ENCODE data around the gene DLG2. TPM values are rescaled to one million over a fixed set of nuclear protein-coding genes. Genes with fewer than 3 reads are reported as not detected.

DLG2 gene
- total and polyA plus RNA-seq, 2 of the 8 experiments (the other 6 are each of a cell fraction or from before 2014, with no cell fraction given), result 1.7 to 14.3 TPM

- no peak for TF ChIP-seq CHD7 (IDR thresholded peaks at IDR 0.05; ENCODE audit: insufficient replicate concordance, low read length)
- no peak for TF ChIP-seq POLR2AphosphoS5 (IDR thresholded peaks at IDR 0.05; ENCODE audit: low read depth, low read length)
- TF ChIP-seq HDAC6 (IDR thresholded peaks at IDR 0.05; ENCODE audit: low read depth, low read length), result no peak
- TF ChIP-seq SRF (IDR thresholded peaks at IDR 0.05; ENCODE audit: low read depth, low read length), result no peak
- no peak for TF ChIP-seq KDM5A (IDR thresholded peaks at IDR 0.05; ENCODE audit: low read length)
- TF ChIP-seq NANOG (IDR thresholded peaks at IDR 0.05; ENCODE audit: insufficient read depth, low read depth, low read length, poor library complexity, severe bottlenecking), result no peak
- no peak for TF ChIP-seq FOSL1 (IDR thresholded peaks at IDR 0.05; ENCODE audit: insufficient read depth, low read depth, low read length)
- TF ChIP-seq JUND (IDR thresholded peaks at IDR 0.05; ENCODE audit: low read length), result no peak
- no peak for TF ChIP-seq SUZ12 (IDR thresholded peaks at IDR 0.05; ENCODE audit: low read length)
- no peak for TF ChIP-seq BACH1 (IDR thresholded peaks at IDR 0.05; ENCODE audit: low read length)
- TF ChIP-seq ASH2L (IDR thresholded peaks at IDR 0.05; ENCODE audit: low read length), result no peak
- TF ChIP-seq ZNF274 (IDR thresholded peaks at IDR 0.05; ENCODE audit: borderline replicate concordance, extremely low read depth, low read length), result no peak
These were observed 1481.4 kb downstream of the DLG2 start (continued) for GRCh38 chr11:84145616-84146185.
